HG03280 (cell line): ENCODE results near the gene RBMS1.
"Not testable (repeated sequence)": the region's sequence is repeated elsewhere in the genome, so short reads cannot be mapped to it uniquely, and the experiment has no call there.

Experiments used
- ATAC-seq: cut with Tn5 transposase; IDR thresholded peaks from one replicate; pipeline ENCODE4 v1.9.1; 2021; ENCODE audit warnings: mild to moderate bottlenecking, moderate library complexity; ENCODE audit not compliant: unreplicated experiment

Gene RBMS1

GRCh38 chr2:160505256-160505655 lies 11.6 kb upstream of the RBMS1 start:
- no peak for ATAC-seq

- ATAC-seq = no peak
Measured at GRCh38 chr2:160502478-160502877, 8.9 kb upstream of the RBMS1 start.

GRCh38 chr2:160501370-160501769 lies 7.8 kb upstream of the RBMS1 start:
- no peak for ATAC-seq

GRCh38 chr2:160499865-160500264 lies 6.3 kb upstream of the RBMS1 start:
- no peak for ATAC-seq

GRCh38 chr2:160498137-160498536 lies 4.5 kb upstream of the RBMS1 start:
- ATAC-seq = no peak

- no peak for ATAC-seq
Measured at GRCh38 chr2:160494201-160494644, 616 bp upstream of the RBMS1 start.

- no peak for ATAC-seq
Measured at GRCh38 chr2:160492401-160493226, 993 bp downstream of the RBMS1 start.

GRCh38 chr2:160491911-160492371 lies 1.7 kb downstream of the RBMS1 start:
- no peak for ATAC-seq

GRCh38 chr2:160490733-160491685 lies 2.6 kb downstream of the RBMS1 start:
- no peak for ATAC-seq

- no peak for ATAC-seq
Measured at GRCh38 chr2:160489111-160489510, 4.5 kb downstream of the RBMS1 start.

- not testable (repeated sequence) for ATAC-seq
Measured at GRCh38 chr2:160488289-160488688, 5.3 kb downstream of the RBMS1 start.

- ATAC-seq = no peak
Measured at GRCh38 chr2:160486341-160486740, 7.3 kb downstream of the RBMS1 start.

- no peak for ATAC-seq
Measured at GRCh38 chr2:160484859-160485520, 8.6 kb downstream of the RBMS1 start.

- ATAC-seq = no peak
Measured at GRCh38 chr2:160482673-160483072, 10.9 kb downstream of the RBMS1 start.

GRCh38 chr2:160479269-160479668 lies 14.3 kb downstream of the RBMS1 start:
- ATAC-seq = no peak

GRCh38 chr2:160478660-160479059 lies 14.9 kb downstream of the RBMS1 start:
- ATAC-seq = no peak

- no peak for ATAC-seq
Measured at GRCh38 chr2:160477032-160477431, 16.6 kb downstream of the RBMS1 start.

- ATAC-seq = no peak
Measured at GRCh38 chr2:160474891-160475787, 18.5 kb downstream of the RBMS1 start.

- no peak for ATAC-seq
Measured at GRCh38 chr2:160474319-160474645, 19.3 kb downstream of the RBMS1 start.
